HG03139 (cell line): ENCODE measurements around the gene FADS3.

Experiments
- ATAC-seq: cut with Tn5 transposase; IDR thresholded peaks from one replicate; pipeline ENCODE4 v1.9.1; 2021; ENCODE audit not compliant: unreplicated experiment

The FADS3 gene

GRCh38 chr11:61891331-61892084 lies at the start of gene FADS3:
Gene FADS3, minus strand, starts transcription at chr11:61891545. Its CDS starts 164 bp downstream, at chr11:61891381.
- ATAC-seq: no peak

GRCh38 chr11:61940466-61940865 lies 49.1 kb upstream of the FADS3 start:
- ATAC-seq: no peak

GRCh38 chr11:61935861-61936260 lies 44.5 kb upstream of the FADS3 start:
- no peak for ATAC-seq

GRCh38 chr11:61930933-61931332 lies 39.6 kb upstream of the FADS3 start:
- ATAC-seq: no peak

- ATAC-seq: no peak
These were observed 37.3 kb upstream of the FADS3 start for GRCh38 chr11:61928606-61929005.

- no peak for ATAC-seq
These were observed 36.2 kb upstream of the FADS3 start for GRCh38 chr11:61927501-61927900.

- no peak for ATAC-seq
These were observed 34.9 kb upstream of the FADS3 start for GRCh38 chr11:61926235-61926634.

- ATAC-seq: no peak
These were observed 34.4 kb upstream of the FADS3 start for GRCh38 chr11:61925736-61926135.

GRCh38 chr11:61924064-61924455 lies 32.7 kb upstream of the FADS3 start:
- ATAC-seq: no peak

- ATAC-seq: no peak
These were observed 32.1 kb upstream of the FADS3 start for GRCh38 chr11:61923166-61924063.

GRCh38 chr11:61922539-61922938 lies 31.2 kb upstream of the FADS3 start:
- ATAC-seq: no peak

- no peak for ATAC-seq
These were observed 30.1 kb upstream of the FADS3 start for GRCh38 chr11:61921446-61921845.

- ATAC-seq: no peak
These were observed 28.6 kb upstream of the FADS3 start for GRCh38 chr11:61919705-61920631.

- no peak for ATAC-seq
These were observed 27.8 kb upstream of the FADS3 start for GRCh38 chr11:61918938-61919704.

- ATAC-seq: no peak
These were observed 27.0 kb upstream of the FADS3 start for GRCh38 chr11:61918251-61918937.

GRCh38 chr11:61917334-61918109 lies 26.2 kb upstream of the FADS3 start, which contains the start of gene RAB3IL1:
Gene RAB3IL1, minus strand, starts transcription at chr11:61917566. Its CDS starts 199 bp downstream, at chr11:61917367.
- ATAC-seq: no peak

- ATAC-seq: no peak
These were observed 25.5 kb upstream of the FADS3 start for GRCh38 chr11:61916737-61917333.

- ATAC-seq: no peak
These were observed 23.3 kb upstream of the FADS3 start for GRCh38 chr11:61914471-61915171.
